GM18870 (cell line): ENCODE results near the gene ZNF689.

Experiments used
- ATAC-seq: cut with Tn5 transposase; IDR thresholded peaks from one replicate; pipeline ENCODE4 v1.9.1; 2021; ENCODE audit warnings: moderate library complexity; ENCODE audit not compliant: unreplicated experiment

ZNF689 gene

DNA sequence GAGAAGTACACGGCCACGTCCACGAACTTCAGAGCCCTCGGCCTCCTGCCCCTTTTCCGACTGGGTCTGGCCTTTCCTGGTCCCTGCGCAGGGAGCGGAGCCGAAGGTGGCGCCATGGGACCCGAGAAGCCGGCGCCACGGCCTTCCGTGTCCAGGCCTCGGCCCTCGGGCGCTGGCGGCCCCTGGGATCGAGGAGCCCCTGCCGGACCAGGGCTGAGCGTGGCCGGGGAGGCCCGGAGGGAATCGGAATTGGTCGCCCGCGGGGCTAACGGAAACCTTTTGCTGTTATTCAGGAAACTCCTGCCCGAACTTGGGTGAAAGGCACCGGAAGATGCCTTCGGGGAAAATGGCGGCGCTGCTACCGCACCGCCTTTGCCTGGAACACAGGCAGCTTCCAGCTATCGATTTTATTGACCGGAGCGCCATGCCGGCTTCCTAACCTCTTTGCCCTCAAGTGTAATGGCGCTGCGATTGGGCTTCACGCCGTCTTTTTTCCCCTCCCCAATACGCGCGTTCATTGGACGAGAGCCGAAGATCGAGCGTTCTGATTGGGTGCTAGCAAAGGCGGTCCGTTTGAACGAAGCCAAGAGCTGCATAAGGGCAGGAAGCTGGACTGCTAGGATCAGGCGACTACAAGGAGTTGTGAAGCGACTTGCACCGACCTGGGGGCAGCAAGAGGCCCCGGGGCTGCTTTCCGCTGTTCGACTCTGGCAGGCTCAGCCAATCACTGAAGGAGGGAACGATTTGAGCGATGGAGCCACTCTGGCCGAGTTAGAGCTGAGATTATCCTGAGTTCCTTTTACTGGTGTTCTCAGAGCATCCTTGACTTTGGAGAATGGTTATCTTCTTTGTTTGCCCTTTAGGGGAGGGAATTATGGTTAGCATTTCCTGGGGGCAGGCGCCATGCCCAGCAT, at the start of gene ZNF689:
Gene ZNF689, minus strand, starts transcription at position 464 of the 914 bp plus-strand sequence. Its CDS starts 348 bp downstream, at position 116.
- peak; percentile 81 for ATAC-seq

DNA sequence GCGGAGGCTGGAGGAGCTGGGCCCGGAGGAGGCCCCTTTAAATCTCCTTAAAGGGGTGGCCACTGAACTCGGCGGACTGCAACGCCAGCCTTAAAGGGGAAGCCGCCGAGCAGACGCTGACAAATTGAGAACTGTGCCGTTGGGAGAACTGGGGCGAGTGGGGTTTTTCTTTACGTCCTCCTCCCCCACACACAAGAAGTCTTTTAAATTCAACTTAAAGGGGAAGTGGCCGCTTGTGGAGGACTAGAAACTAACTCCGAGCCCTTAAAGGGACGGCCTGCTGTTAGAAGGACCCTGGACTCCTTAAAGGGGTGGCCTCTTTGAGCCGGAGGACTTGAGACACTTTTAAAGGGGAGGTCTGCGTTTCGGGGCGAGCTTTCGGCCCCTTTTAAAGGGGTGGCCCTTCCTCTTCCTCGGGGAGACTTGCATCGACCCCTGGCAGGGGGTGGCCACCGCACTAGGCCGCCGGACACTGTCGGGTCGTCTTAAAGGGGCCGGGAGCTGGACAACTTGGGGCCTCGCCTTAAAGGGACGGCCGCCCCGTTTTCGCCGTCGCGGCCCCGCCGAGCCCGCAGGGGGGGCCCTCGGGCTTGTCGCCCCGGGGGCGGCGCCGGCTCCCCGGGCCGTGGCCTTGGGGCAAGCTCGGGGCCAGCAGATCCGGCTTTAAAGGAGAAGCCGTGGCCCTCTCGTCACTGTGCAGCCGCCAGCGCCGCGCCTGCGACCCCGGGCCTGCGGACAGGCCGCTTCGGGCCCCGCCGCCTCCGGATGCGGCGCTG, 48.7 kb upstream of the ZNF689 start:
- peak; percentile 29 for ATAC-seq

DNA sequence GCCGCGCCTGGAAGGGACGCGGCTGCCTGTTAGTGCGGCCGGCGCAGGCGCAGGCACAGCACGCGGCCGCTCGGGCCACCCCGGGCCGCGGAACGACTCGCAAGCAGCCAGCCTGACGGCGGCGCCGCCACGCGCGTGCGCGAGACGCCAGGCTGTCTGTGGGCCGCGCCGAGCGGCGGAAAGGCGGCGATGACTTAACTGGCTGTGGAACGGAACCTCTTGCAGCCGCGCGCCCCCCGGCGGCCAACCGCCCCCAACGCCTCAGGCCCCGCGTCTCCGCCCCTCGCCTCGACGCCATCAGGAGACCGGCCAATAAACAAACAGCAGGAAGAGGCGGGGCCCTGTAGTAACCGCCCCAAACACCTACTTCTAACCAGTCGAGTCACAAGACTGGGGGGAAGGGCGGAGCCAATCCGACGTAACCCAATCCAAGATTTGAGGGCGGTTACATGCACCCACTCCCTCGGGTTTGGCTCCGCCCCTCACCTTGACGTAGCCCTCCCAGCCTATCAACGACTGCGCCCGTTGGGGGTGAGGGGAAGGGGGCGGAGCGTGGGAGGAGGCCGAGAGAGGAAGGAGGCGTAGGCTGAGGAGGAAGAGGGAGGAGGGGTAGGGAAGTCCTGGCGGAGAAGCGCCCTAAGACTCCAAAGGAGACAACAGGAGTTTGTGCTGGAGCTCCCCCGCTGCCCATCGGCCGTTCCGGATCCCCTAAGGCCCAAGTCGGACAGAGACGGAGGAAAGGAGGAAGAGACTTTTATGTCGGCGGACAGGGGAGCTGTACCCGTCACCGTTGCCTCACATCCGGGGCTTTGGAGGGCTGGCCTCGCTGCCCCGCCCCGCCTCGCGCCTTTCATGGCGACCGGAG, 47.9 kb upstream of the ZNF689 start, which contains the start of gene FBRS:
Gene FBRS, plus strand, starts transcription at position 566 of the 865 bp plus-strand sequence. CDS start 1,088 bp downstream, outside the sequence.
- peak; percentile 83 for ATAC-seq

DNA sequence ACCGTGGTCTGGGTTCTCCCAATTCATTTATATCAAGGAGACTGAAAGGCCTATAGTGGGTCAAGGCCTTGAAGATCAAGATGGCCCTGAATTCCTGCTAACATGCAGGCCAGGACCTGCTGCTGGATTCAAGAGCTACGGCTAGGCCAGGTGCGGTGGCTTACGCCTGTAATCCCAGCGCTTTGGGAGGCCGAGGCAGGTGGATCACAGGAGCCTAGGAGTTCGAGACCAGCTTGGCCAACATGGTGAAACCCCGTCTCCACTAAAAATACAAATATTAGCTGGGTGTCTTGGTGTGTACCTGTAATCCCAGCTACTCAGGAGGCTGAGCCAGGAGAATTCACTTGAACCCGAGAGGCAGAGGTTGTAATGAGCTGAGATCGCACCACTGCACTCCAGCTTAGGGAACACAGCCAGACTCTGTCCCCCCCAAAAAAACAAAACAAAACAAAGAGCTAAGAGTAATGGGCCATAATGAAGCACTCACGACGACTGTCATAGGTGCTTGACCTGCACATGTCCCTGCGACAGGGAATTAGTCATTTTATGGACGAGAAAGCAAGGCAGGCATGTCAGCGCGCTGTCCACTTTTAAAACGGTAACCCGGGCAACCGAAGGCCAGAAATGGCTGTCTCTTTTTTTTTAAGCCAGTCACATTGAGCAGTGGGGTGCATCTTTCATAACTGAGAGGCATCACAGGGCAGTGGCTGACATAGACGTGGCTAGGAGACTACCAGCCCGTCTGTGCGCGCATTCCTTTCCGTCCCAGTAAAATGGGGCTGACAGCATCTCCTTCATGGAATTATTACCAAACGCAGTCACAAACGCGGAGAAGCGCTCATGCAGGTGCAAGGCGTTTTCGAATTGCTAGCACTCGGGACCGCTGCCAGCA, 47.0 kb upstream of the ZNF689 start:
- ATAC-seq: no peak

DNA sequence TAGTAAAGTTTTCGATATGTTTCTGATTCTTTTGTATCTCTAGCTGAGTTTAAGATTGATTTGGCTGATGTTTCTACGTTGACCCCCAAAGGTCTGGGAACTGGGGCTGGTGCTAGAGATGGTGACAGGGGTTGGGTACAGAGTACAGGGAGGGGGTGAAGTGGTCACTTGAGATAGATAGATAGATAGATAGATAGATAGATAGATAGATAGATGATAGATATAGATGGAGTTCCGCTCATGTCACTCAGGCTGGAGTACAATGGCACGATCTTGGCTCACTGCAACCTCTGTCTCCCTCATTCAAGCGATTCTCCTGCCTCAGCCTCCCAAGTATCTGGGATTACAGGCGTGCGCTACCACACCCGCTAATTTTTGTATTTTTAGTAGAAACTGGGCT, 46.2 kb upstream of the ZNF689 start:
- no peak for ATAC-seq

DNA sequence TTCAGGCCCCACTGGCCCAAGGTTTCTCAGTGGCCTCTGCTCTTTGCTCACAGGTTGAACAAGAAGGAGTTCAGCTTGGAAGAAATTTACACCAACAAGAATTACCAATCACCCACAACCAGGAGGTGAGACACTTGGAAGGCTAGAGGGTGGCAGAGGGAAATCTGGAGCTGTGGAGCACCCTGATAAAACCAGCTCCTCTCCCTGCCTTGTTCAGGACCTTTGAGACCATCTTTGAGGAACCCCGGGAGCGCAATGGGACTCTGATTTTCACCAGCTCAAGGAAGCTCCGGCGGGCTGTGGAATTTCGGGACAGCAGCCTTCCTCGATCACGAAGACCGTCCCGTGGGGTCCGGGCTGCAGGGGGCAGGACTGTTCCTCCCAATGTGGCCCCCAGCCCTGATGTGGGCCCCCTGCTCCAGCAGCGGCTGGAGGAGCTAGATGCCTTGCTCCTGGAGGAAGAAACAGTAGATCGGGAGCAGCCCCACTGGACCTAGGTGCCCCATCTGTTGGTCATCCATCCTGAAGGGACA, 45.7 kb upstream of the ZNF689 start:
- no peak for ATAC-seq

DNA sequence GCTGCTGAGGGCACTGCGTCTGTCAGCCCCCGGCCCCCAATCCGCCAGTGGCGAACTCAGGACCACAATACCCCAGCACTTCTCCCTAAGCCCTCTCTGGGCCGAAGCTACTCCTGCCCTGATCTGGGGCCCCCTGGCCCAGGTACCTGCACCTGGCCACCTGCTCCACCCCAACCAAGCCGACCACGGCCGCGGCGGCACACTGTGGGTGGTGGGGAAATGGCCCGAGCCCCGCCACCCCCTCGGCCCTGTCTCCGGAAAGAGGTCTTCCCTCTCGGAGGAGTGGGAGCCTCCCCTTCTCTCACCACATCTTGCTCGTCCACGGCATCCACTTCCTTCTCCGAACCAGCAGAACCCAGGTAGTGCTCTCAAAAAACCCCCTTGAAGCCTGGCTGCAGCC, 44.7 kb upstream of the ZNF689 start:
- no peak for ATAC-seq

DNA sequence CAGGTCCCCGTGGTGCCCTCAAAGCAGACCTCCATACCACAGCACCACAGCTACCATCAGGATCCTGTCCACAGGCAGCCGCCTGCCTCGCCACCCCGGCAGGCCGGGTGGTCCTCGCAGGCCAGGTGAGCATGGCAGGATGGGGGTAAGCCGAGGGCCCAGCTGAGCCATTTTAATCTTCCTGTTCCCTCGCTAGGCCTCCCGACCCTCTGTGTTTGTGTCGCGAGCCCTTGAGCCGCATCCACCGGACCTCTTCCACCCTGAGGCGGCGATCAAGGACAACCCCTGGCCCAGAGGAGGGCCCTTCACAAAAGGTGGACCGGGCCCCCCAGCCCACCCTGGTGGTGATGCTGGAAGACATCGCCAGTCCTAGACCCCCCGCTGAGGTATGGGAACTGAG, 42.5 kb upstream of the ZNF689 start:
- no peak for ATAC-seq

DNA sequence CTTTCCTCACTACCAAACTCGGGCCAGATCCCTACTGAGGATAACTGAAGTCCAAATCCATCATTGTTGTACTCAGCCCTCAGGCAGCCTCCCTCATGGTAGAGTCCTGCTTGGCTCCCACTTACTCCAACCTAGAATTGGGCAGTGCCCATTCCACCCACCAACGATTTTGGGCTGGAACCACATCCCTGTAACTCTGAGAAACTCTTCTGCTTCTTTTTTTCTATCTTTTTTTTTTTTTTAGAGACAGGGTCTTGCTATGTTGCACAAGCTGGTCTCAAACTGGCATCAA, 41.8 kb upstream of the ZNF689 start:
- ATAC-seq: no peak

DNA sequence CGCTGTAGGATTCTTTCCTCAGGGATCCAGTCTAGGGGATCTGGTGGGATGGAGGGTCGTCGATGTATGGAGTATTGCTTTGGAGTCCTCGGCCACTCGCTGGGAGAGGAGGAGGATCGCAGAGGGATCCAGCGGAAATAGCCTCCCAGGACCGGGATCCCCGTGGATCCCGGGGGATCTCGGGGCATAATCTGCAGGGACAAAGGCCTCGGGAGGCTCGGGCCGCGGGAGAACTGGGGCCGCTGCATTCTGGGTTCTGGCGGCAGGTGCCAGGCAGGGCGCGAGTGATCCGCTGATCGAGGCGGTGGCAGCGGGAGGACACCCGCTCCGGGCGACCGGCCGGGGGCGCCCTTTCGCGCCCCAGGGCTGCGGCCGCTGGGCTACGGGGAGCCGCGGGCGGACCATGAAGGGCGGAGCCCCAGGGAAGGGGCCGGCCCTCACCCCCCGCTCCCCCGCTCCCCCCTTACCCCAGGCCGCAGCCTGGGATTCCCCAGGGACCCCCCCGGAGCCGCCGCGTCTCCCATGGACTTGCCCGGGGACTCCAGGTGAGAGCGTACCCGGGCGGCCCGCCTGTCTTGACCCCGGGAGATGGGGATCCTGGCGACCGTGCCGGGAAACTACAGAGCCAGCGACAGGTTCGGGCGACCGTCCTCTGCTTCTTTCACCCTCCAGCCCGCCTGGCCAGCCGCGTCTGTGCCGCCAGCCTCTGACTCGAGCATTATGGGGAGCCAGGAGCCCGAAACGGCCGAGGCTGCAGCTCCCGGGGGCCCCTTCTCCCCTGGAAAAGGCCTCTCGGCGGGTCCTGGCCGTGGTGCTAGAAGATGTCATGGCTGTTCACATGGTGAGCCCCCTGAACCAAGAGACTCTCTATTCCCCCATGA, 41.2 kb upstream of the ZNF689 start:
- ATAC-seq: no peak

DNA sequence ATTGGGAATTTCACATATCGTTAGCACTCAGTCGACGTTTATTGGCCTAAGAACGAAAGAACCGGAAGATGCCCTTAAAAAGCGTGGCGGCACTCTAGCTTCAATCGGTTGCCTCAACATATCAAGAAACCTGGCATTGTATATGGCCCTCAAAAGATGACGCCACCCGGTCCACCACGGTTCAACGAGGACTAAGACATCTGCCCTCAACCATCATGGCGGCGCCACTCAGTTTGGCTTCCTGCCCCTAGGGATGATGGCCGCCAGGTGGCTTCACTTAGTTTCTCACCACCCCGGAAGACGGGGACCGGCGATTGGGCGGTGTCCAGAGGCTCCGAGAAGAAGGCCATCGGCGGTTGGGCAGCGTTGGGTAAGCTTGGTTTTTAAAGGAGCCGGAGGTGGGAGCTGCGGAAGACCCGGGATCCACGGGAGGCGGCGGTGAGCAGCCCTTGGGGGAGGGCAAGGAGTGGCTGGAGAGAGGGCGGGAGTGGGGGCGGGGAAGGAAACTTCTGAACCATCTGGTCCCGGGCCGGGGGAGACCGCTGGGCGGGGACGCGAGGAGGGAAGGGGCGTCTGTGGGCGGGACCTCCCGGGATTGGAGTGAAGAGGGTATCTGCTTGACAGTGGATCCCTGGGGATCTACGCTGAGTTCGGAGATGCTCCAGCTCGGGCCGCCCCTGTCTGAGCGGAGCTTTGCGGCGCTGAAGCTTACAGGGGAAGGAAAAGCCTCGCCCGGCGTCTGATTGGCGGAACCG, 40.4 kb upstream of the ZNF689 start, which contains the start of gene PRR14:
Gene PRR14, plus strand, starts transcription at position 592 of the 755 bp plus-strand sequence. CDS start 686 bp downstream, outside the sequence.
- ATAC-seq: peak; percentile 74

DNA sequence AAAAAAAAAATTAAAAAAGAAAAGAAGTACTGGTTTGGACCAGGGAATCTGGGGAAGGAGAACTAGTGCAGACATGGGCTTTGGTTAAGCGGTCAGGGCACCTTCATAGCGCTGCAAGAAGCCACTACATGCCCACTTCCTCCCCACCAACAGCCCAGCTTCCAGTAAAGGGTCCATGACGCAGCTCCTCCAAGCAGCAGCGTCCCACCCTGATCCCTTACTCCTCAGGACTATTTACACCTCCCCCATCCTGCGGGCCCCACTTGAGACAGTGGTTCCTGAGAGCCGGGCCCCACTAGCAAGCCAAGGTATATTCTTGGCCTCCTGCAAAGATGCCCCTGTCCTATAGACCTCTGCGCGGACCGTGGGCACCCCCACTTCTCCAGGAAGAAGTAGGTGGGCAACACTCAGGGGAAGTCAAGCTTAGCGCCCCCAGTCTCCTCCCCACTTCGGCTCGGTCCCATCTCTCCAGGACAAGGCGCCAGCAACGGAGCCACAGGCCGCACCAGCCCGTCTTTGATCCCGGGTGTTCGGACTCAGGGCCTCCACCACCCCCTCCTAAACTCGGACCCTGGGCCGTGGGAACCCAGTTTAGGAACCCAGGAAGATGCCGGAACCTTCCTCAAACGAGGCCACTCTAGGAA, 39.7 kb upstream of the ZNF689 start:
- no peak for ATAC-seq

DNA sequence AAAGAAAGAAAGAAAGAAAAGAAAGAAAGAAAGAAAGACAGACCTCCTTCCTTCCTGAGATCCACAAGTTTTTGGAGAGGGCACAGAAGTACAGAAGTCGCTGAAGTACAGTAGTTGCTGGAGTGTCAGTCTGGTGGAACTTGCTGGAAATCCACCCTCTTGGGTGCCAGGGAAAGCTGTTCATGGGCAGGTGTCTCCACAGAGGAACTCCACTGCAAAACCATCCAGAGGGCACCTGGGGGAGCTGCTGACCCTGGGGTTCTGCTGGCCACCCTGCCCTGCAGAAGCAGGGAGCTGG, 37.0 kb upstream of the ZNF689 start:
- ATAC-seq: no peak

DNA sequence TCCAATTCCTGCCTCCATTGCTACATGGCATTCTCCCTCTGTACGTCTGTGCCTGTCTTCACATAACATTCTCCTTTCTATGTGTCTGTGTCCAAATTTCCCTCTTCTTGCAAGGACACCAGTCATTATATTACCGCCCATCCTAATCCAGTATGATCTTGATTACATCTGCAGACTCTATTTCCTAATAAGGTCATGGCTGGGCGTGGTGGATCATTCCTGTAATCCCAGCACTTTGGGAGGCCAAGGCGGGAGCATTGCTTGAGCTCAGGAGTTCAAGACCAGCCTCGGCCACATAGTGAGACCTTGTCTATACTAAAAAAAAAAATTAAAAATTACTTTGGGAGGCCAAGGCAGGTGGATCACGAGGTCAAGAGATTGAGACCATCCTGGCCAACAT, 35.5 kb upstream of the ZNF689 start:
- no peak for ATAC-seq

DNA sequence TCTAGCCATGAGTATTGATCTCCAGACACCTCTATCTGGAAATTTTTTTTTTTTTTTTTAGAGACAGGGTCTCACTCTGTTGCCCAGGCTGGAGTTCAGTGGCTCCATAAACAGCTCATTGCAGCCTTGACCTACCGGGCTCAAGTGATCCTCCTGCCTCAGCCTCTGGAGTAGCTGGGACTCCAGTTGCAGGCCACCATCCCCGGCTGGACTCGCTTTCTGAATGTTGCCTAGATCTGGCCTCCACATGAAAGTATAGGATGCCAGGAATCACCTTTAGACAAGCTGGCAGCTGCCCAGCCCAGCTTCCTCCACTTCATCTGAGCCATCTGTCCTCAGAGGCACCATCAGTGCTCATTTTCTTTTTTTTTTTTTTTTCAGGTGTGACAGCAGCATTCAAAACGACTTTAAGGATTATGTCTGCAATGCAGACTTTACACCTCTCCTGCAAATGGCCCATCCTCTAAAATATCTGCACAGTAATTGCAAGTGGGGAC, 34.2 kb upstream of the ZNF689 start:
- ATAC-seq: no peak

DNA sequence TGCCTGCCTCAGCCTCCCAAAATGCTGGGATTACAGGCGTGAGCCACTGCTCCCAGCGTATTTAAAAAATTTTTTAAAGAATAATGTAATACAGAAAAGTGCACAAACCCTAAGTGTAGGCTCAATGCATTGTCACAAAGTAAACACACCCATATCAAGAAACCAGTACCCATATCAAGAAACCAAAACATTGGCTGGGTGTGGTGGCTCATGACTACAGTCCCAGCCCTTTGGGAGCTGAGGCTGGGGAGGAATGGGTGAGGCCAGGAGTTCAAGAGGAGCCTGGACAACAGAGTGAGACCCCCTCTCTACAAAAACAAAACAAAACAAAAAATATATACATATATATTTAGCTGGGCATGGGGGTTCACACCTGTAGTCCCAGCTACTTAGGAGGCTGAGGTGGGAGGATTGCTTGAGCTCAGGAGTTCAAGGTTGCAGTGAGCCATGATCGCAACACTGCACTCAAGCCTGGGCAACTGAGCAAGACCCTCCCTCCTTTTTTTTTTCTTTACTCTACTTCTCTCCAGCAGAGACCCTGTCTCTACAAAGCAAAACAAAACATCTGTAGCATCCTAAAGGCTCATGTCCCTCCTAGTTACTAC, 31.3 kb upstream of the ZNF689 start:
- no peak for ATAC-seq

DNA sequence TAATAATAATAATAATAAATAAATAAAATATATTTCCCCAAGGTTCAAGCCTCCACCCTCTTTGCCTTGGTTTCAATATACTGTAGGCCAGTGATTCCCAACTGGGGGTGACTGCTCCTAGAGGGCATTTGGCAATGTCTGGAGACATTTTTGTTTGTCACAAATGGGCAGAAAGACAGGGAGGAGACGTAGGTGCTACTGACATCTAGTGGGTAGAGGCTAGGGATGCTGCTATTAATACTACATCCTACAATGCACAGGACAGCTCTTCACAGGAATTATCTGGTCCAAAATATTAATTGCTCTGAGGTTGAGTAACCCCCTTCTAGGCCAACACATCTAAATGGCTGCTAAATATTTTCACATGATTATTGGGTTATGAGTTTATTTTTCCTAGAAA, 27.8 kb upstream of the ZNF689 start:
- no peak for ATAC-seq
